ENCODE measurements around the gene GATA6.

GATA6 gene

GRCh38 chr18:22165603-22166068 lies 3.8 kb upstream of the GATA6 start:
- intact Hi-C loops (cut with DNase I): loop anchor here (5.0 kb wide), 1 partner anchor 397 kb away; no protein-coding TSS in a partner anchor
- DNase-seq: no peak

GRCh38 chr18:22166069-22166950 lies 3.1 kb upstream of the GATA6 start:
- intact Hi-C loops (cut with DNase I): loop anchor here (5.0 kb wide), 1 partner anchor 396 kb away; no protein-coding TSS in a partner anchor
- no peak for DNase-seq

DNA sequence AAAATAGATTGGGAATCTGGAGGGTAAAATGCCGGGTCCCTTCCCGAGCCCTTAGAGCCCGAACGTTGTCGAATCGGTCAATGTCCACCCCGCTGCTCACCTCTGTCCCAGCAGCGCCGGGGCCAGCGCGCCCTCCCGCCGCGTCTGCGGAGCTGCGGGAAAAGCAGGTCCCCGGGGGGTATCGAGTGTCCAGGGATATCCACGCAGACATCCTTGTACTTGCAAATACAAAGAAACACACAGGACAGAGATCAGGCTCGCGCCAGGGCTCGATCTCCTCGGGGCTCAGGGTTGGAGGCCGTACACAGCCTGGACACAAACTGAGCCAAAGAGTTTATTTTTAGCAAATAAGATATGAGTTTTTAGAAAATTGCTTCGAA lies 2.3 kb upstream of the GATA6 start:
- intact Hi-C loops (cut with DNase I): loop anchor here (5.0 kb wide), 1 partner anchor 395 kb away; no protein-coding TSS in a partner anchor
- DNase-seq: no peak

GRCh38 chr18:22167471-22168241 lies 1.7 kb upstream of the GATA6 start:
- no peak for DNase-seq
- intact Hi-C loops (cut with DNase I): loop anchor here (5.0 kb wide), 1 partner anchor 395 kb away; no protein-coding TSS in a partner anchor

DNA sequence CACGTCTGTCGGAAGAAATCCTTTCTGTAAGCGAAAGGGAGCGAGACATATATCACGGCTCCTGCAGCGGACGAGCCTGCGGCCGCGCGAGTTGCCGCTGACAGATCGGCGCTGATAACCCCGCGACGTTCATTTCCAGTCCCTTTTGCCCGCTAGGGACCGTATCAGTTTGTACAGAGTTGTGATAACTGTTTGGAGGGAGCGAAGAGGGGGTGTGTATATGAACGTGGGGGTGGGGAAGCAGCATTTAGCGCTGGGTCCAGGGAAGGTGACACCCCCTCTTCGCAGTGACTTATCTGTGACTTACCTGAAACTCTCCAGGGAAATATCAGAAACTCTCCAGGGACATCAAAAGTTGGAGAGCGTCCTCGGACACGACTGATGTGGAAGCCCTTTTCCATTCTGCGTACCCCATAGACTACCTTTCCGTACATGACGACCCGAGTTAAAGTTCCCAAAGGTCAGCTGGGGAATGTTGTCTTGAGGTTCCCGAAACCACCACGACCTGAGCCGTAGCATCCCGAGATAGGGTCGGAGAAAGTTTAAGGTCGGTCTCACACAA lies 948 bp upstream of the GATA6 start:
- DNase-seq: no peak
- intact Hi-C loops (cut with DNase I): loop anchor here (5.0 kb wide), 1 partner anchor 394 kb away; no protein-coding TSS in a partner anchor

GRCh38 chr18:22169889-22170420 lies 566 bp downstream of the GATA6 start:
- intact Hi-C loops (cut with DNase I): loop anchor here (5.0 kb wide), 1 partner anchor 392 kb away; no protein-coding TSS in a partner anchor
- no peak for DNase-seq

- DNase-seq: peak in 1 of 10 donors; percentile 67
- intact Hi-C loops (cut with DNase I): no loop called here
Measured at GRCh38 chr18:22170421-22171257, 1.2 kb downstream of the GATA6 start.

GRCh38 chr18:22171258-22172119 lies 2.1 kb downstream of the GATA6 start:
- intact Hi-C loops (cut with DNase I): no loop called here
- DNase-seq: peak in 1 of 10 donors; percentile 76

GRCh38 chr18:22172120-22172582 lies 2.8 kb downstream of the GATA6 start:
- intact Hi-C loops (cut with DNase I): no loop called here
- no peak for DNase-seq

DNA sequence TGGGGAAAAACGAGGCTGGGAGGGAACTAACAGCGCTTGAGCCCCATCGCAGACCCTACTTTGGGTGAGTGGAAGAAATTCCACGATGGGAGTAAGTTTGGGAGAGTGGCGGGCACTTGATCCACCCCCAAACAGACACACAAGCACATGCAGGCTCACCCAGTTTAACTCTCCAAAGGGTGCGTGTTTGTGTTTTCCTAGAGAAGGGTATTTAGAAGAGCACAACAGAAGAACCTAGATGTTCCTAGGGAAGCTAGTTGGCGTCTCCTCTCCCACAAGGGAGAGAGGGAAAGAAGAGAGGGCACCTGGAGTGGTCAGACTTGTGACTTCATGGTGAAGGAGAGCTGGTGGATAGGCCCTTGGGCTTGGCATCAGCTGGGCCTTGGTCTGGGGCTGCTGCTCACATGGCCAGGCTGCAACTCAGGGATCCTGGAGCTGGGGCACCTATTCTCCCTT lies 3.2 kb downstream of the GATA6 start:
- intact Hi-C loops (cut with DNase I): no loop called here

DNA sequence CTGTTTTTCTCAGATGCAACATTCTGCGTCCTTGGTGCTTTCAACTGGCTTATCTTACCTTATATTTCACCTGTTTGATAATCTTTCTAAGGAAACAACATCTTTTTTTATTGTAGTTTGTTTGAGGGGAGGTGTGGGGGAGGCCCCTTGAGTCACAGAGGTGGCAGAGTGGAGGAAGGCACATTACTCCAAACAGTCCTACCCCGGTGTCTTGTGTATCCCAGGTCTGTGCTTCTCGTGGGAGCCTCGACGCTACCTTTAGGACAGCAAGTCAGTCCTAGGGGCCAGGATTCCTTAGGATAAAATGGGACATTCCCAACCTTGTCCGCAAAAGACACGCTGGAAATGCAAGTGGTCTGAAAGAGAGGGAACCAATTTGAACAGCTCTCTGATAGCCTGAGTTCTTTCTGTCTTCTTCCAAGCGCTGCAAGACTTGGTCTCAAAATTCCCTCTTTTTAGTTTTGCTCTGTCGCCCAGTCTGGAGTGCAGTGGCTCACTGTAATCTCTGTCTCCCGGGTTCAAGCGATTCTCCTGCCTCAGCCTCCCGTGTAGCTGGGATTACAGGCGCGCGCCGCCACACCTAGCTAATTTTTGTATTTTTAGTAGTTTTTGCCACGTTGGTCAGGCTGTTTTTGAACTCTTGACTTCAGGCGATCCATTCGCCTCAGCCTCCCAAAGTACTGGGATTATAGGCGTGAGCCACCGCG lies 4.0 kb downstream of the GATA6 start:
- no peak for DNase-seq

More for the DNA sequence above, 3.2 kb downstream of the GATA6 start:
- DNase-seq: no peak

GRCh38 chr18:22173928-22174301 lies 4.5 kb downstream of the GATA6 start:
- no peak for DNase-seq

More for the DNA sequence above, 4.0 kb downstream of the GATA6 start:
- intact Hi-C loops (cut with DNase I): no loop called here

GRCh38 chr18:22174341-22175145 lies 5.2 kb downstream of the GATA6 start:
- intact Hi-C loops (cut with DNase I): no loop called here
- no peak for DNase-seq

More at GRCh38 chr18:22173928-22174301, 4.5 kb downstream of the GATA6 start:
- intact Hi-C loops (cut with DNase I): no loop called here

DNA sequence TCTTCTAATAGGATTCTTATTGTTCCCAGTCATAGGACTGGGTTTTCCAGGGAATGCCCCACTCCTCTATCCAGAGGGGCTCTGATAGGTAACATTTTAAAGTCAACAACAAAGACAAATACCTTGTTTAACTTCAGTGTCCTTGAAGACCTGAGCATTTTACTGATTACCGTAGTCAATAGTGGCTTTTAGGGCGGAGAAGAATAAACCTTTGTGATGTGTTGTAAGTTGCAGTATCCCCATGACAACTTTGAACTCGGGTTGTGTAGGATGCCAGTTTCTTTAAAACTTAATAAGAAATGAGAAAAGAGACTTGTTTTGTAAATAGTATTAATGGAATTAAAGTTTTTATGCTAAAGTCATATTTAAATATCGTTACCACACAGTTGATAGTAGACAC lies 6.0 kb downstream of the GATA6 start:
- intact Hi-C loops (cut with DNase I): no loop called here
- DNase-seq: no peak

GRCh38 chr18:22176420-22177326 lies 7.3 kb downstream of the GATA6 start:
- no peak for DNase-seq

DNA sequence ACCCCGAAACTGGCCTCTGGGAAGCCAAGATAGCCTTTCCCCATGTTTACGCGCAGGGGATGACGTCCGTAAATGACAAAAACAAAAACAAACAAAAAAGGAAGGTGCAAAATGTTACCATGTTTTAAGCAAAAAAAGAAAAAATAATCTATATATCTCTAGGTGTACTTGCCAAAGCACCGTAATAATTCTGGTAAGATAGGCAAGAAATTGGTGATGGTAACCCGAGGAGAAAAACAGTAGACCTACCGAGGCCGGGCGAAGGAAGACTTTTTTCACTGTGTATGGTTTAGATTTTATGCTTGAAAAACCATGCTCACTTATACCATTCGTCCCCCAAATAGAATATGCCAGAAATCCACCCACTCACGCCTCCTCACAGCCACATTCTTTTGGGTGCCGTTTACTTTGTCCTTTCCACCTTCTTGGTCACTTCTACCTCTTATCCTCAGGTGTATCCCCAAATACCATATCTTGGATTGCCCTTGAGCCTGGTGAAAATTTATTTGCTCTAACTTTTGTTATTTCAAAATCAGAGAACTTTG lies 8.0 kb downstream of the GATA6 start:
- intact Hi-C loops (cut with DNase I): no loop called here
- DNase-seq: no peak

More at GRCh38 chr18:22176420-22177326, 7.3 kb downstream of the GATA6 start:
- intact Hi-C loops (cut with DNase I): no loop called here
